Retinal pigment epithelial cell (primary cell): ENCODE results near the gene HM13.
"Not testable (repeated sequence)": the region's sequence is repeated elsewhere in the genome, so short reads cannot be mapped to it uniquely, and the experiment has no call there.

Experiments used
- DNase-seq: peaks from one replicate; pipeline ENCODE4 v3.0.0-alpha.2; 2010; ENCODE audit warnings: low read depth
- H3K4me3 ChIP-seq: 2 replicates; pipeline ENCODE4 v1.5.1; 2011; ENCODE audit warnings: mild to moderate bottlenecking, low read length, control low read depth, moderate library complexity
- CTCF ChIP-seq: conservative IDR thresholded peaks from 2 replicates; pipeline ENCODE4 v1.5.1; 2011; ENCODE audit warnings: low read depth, low read length, control low read depth, inconsistent platforms

The HM13 gene

GRCh38 chr20:31502884-31503673, 11.2 kb upstream of the HM13 start:
- not testable (repeated sequence) for H3K4me3 ChIP-seq
- DNase-seq, result peak; percentile 19
- TF ChIP-seq CTCF, result peak; percentile 87

DNA sequence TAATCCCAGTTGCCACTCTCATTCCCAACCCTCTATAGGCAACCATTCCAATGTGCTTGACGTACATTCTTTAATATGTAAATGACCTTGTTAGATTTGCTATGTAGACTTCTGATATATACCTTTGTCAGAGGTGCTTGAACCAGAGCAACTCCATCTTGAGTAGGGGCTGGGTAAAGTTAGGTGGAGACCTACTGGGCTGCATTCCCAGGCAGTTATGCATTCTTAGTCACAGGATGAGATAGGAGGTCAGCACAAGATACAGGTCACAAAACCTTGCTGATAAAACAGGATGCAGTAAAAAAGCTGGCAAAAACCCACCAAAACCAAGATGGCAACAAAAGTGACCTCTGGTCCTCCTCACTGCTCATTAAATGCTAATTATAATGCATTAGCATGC, 8.3 kb upstream of the HM13 start:
- no peak for TF ChIP-seq CTCF
- DNase-seq, result no peak

DNA sequence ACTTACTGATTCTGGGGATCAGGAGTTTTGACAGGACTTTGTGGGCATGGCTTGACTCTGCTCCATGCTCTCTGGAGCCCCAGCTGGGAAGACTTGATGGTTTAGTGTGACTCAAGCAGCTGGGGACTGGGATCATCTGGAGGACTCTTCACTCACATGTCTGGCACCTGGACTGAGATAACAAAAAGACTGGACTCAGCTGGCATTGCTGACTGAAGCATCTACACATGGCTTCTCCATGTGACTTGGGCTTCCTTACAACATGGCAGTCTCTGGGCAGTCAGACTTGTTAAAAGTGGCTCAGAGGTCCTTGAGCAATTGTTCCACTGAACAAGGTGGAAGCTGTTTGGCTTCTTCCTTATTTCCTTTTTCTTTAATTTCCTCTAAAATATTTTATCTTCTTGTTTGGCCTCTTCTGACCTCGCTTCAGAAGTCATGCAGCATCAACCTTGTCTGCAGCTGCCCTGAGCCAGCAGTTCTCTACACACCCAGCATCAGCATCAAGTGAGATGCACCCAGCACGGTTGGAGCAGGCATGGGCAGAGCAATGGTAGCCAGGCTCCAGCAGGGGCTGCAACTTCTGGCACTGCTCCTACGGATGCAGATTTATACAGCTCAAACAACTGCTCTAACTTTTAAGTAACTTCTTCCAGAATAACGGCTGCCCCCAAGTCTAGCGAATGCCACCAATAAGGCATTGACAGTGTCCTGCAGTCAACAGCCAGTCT, 5.6 kb upstream of the HM13 start:
- no peak for TF ChIP-seq CTCF
- no peak overlapping the region for H3K4me3 ChIP-seq
- DNase-seq, result no peak

More for the DNA sequence above, 8.3 kb upstream of the HM13 start:
- no peak overlapping the region for H3K4me3 ChIP-seq

DNA sequence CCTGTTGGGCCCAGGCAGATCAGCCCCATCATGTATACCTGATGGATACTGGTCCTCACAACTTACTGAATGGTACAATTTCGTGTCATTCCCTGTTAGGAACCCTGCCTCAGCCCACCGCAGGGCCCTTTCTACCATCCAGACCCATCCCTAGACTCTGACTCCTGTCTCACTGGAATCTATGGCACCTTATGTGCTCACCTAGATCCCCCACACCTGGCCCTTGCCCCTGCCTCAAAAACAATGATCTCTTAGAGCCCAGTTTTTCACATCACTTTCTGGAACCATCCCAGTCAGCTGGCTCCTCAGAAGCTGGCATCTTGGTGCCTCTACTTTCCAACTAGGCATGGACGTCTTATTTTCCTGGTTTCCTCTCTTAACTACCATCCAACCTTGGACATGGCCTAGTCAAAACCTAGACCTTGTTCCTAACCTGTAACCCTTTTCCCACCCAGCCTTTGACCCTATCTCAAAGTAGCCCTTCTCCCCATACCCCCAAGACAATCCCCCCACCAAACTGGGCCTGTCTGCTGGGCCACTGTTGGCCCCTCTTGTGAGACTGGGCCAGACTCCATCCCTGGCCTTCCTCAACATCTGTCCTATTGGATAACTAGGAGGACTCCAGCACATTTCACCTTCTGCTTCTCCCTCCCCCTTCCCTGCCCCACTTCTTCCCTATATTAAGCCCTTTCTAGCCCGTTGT, 981 bp downstream of the HM13 start:
- no peak for DNase-seq
- no peak for TF ChIP-seq CTCF
- H3K4me3 ChIP-seq, result peak overlapping the region; percentile 92

DNA sequence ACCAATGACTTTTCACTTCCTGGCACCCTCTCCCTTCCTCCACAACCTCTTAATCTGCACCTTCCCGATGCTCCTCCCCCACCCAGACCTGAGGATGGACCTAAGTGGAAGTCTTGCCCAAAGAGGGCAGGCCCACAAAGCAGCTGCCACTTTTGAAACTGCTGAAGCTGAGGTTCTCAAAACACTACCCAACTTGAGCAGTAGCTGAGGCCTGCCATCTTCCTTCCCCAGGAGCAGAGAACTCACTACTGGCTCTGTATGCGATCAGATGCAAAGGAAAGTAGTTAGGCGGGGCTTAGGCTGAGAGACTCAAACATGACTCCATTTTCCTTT, 1.5 kb downstream of the HM13 start:
- H3K4me3 ChIP-seq, result peak overlapping the region; percentile 92
- no peak for TF ChIP-seq CTCF
- DNase-seq, result no peak

DNA sequence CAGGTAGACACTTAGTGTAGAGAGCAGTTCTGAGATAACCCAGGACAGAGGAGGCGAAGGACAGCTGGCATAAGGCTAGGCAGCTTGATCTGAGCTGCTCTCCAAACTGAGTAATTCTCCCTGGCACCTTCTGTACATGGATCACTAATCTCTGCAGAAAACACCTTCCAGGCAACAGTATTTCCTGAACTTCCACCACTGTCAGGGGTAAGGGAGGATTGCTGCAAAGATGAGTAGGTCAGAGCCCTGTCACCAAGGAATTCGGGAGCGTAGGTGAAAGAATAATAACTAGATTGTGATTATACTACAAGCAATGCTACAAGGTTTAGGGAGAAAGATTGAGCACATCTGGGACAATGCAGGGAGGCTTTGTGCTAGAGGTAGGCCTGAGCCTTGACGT, 1.9 kb downstream of the HM13 start:
- no peak for TF ChIP-seq CTCF
- no peak for DNase-seq
- peak overlapping the region; percentile 92 for H3K4me3 ChIP-seq
